Keratinocyte (primary cell): ENCODE measurements around the gene VSIR. TPM values are rescaled to one million over a fixed set of nuclear protein-coding genes. Genes with fewer than 3 reads are reported as not detected.

ENCODE experiments used
- DNase-seq: peaks from one replicate; pipeline ENCODE4 v3.0.0-alpha.2; 2011; ENCODE audit warnings: low read depth, missing footprints, low spot score
- FAIRE-seq: peaks from 2 replicates; lab custom pipeline; 2011; peaks lifted over from hg19 to GRCh38; lab: Jason Lieb, UNC
- H2AFZ ChIP-seq: 2 replicates; pipeline ENCODE4 v1.6.0; 2012; ENCODE audit warnings: low read length, control low read depth, inconsistent platforms; ENCODE audit not compliant: control insufficient read depth
- H3K27ac ChIP-seq: 2 replicates; pipeline ENCODE4 v1.5.1; 2011; ENCODE audit warnings: low read length; ENCODE audit not compliant: control insufficient read depth, insufficient read depth
- H3K27me3 ChIP-seq: 3 replicates; pipeline ENCODE4 v1.6.0; 2011; ENCODE audit warnings: low read length; ENCODE audit not compliant: control insufficient read depth, insufficient read depth; ENCODE audit errors: extremely low read depth
- H3K36me3 ChIP-seq, 2 experiments: 2 replicates in 1 of 2; 3 replicates in 1 of 2; pipeline ENCODE4 v1.5.1; 2011; ENCODE audit warnings: low read length in 2 of 2, mild to moderate bottlenecking in 1 of 2; ENCODE audit not compliant: control insufficient read depth in 2 of 2, insufficient read depth in 2 of 2; ENCODE audit errors: extremely low read depth in 1 of 2
- H3K4me1 ChIP-seq: 3 replicates; pipeline ENCODE4 v1.5.1; 2011; ENCODE audit warnings: low read length; ENCODE audit not compliant: control insufficient read depth, insufficient read depth; ENCODE audit errors: extremely low read depth
- H3K4me2 ChIP-seq: 3 replicates; pipeline ENCODE4 v1.6.0; 2011; ENCODE audit warnings: low read depth, low read length; ENCODE audit not compliant: control insufficient read depth, insufficient read depth; ENCODE audit errors: extremely low read depth
- H3K4me3 ChIP-seq, 3 experiments: fragments of 200-600 bp in 1 of 3; sonication (generic) in 1 of 3; 2 replicates in 2 of 3; 3 replicates in 1 of 3; pipeline ENCODE4 v1.5.1; 2011 to 2016; ENCODE audit warnings: low read length in 3 of 3, mild to moderate bottlenecking in 3 of 3, control low read depth in 2 of 3, inconsistent platforms in 1 of 3, low read depth in 1 of 3, mixed read lengths in 1 of 3, mixed run types in 1 of 3, moderate library complexity in 1 of 3; ENCODE audit not compliant: control insufficient read depth in 2 of 3, insufficient read depth in 2 of 3; ENCODE audit errors: extremely low read depth in 1 of 3
- H3K79me2 ChIP-seq: 2 replicates; pipeline ENCODE4 v1.6.0; 2012; ENCODE audit warnings: low read length; ENCODE audit not compliant: control insufficient read depth, insufficient read depth
- H3K9ac ChIP-seq: 3 replicates; pipeline ENCODE4 v1.6.0; 2011; ENCODE audit warnings: low read length; ENCODE audit not compliant: control insufficient read depth, insufficient read depth; ENCODE audit errors: extremely low read depth
- H3K9me1 ChIP-seq: 3 replicates; pipeline ENCODE4 v1.6.0; 2011; ENCODE audit warnings: low read length; ENCODE audit not compliant: control insufficient read depth, insufficient read depth; ENCODE audit errors: extremely low read depth
- H3K9me3 ChIP-seq: 2 replicates; pipeline ENCODE4 v1.5.1; 2012; ENCODE audit warnings: low read depth, low read length; ENCODE audit not compliant: control insufficient read depth
- H4K20me1 ChIP-seq: 3 replicates; pipeline ENCODE4 v1.6.0; 2011; ENCODE audit warnings: low read length; ENCODE audit not compliant: control insufficient read depth, insufficient read depth; ENCODE audit errors: extremely low read depth
- CTCF ChIP-seq, 3 experiments: IDR thresholded peaks in 1 of 3; conservative IDR thresholded peaks in 1 of 3; optimal IDR thresholded peaks in 1 of 3; 2 replicates in 2 of 3; 3 replicates in 1 of 3; pipeline versions ENCODE3 to v1.5.1; 2011; ENCODE audit warnings: low read length in 3 of 3, mild to moderate bottlenecking in 3 of 3, moderate library complexity in 2 of 3, control low read depth in 1 of 3, inconsistent platforms in 1 of 3; ENCODE audit not compliant: insufficient read depth in 2 of 3; ENCODE audit errors: extremely low read depth in 1 of 3
- EZH2 ChIP-seq: IDR thresholded peaks from one replicate; pipeline ENCODE4 v1.6.1; 2012; ENCODE audit warnings: inconsistent platforms, mild to moderate bottlenecking, low read length, moderate library complexity
- dilution Hi-C: fragments of 300-500 bp; cut with MboI; formaldehyde crosslinking; loops from one replicate; pipeline ENCODE4 v1.7.0; 2020; ENCODE audit warnings: low sequenced_read_pairs; ENCODE audit not compliant: extremely low pct_ligation_motif_present
- polyA plus RNA-seq, 5 experiments: library from polyadenylated mRNA; depleted of rRNA in 3 of 5; stranded (reverse) in 3 of 5; stranded (forward) in 1 of 5; unstranded in 1 of 5; fragments of >200 nt; gene quantifications; 1 replicate in 1 of 5; 2 replicates in 3 of 5; 3 replicates in 1 of 5; pipeline versions ENCODE4 v1.2.1 to v1.2.3, GENCODE V29; 2011 to 2012; ENCODE audit warnings: missing spikeins in 2 of 5, low read depth in 1 of 5, low replicate concordance in 1 of 5

VSIR gene
- polyA plus RNA-seq, 1 donor (not counting 4 experiments of a cell fraction or from before 2014, with no cell fraction given): 8.1 TPM

GRCh38 chr10:71816936-71817618 is 43.8 kb upstream of the VSIR start:
- Histone ChIP-seq H3K4me1 (no peaks in the 10 kb centered on the region), H4K20me1 (peaks cover 1% of the 10 kb centered on the region), H3K79me2 (no peaks in the 10 kb centered on the region), H3K27me3 (no peaks in the 10 kb centered on the region), H2AFZ (no peak overlapping the region), H3K9me1 (no peaks in the 10 kb centered on the region), H3K4me2 (no peak overlapping the region), H3K36me3 (peaks cover 52 to 66% of the 10 kb centered on the region in 2 experiments), H3K9ac (no peak overlapping the region), H3K9me3 (no peaks in the 10 kb centered on the region), H3K27ac (no peak overlapping the region), H3K4me3 (no peak overlapping the region)
- FAIRE-seq (no peak), DNase-seq (no peak)
- dilution Hi-C loops: no loop called here
- TF ChIP-seq CTCF (optimal IDR thresholded peaks at IDR 0.05 in 1 of 3, IDR thresholded peaks at IDR 0.05 in 1 of 3, conservative IDR thresholded peaks at IDR 0.05 in 1 of 3; ENCODE audit: extremely low read depth in 1 of 3, insufficient read depth in 2 of 3, low read length in 3 of 3) (no peak), EZH2 (no peak)

DNA sequence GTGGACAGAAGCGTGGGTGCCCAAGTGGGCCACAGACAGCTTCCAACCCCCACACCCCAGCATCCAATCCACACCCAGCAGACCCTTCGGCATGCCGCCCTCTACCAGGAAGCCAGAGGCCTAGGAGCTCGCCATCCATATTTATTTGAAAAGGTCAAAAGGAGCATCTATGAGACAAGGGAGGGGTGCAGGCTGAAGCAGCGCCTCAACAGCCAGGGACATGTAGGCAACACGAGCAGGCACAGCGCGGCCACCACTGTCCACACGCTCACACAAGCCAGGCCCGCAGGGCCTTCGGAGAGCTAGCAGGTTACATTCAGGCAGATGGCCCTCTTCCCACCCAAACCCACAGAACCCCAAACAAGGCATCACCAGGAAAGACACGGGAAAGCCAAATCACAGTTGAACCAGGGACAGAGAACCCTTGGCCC is 43.1 kb upstream of the VSIR start:
- H3K27ac ChIP-seq: no peak overlapping the region
- no peaks in the 10 kb centered on the region for H3K4me1 ChIP-seq
- H3K9ac ChIP-seq: no peak overlapping the region
- no peaks in the 10 kb centered on the region for H4K20me1 ChIP-seq
- dilution Hi-C loops: no loop called here
- no peak for FAIRE-seq
- no peaks in the 10 kb centered on the region for H3K9me1 ChIP-seq
- H3K27me3 ChIP-seq: no peaks in the 10 kb centered on the region
- no peak overlapping the region for H3K4me3 ChIP-seq
- no peaks in the 10 kb centered on the region for H3K9me3 ChIP-seq
- H3K79me2 ChIP-seq: no peaks in the 10 kb centered on the region
- no peak for DNase-seq
- TF ChIP-seq CTCF (optimal IDR thresholded peaks at IDR 0.05 in 1 of 3, IDR thresholded peaks at IDR 0.05 in 1 of 3, conservative IDR thresholded peaks at IDR 0.05 in 1 of 3; ENCODE audit: extremely low read depth in 1 of 3, insufficient read depth in 2 of 3, low read length in 3 of 3) (no peak), EZH2 (no peak)
- H3K4me2 ChIP-seq: no peak overlapping the region
- H3K36me3 ChIP-seq: peaks cover 46 to 60% of the 10 kb centered on the region in 2 experiments
- no peak overlapping the region for H2AFZ ChIP-seq
